IMR-90 (cell line): ENCODE results near the gene DRD2. TPM values are rescaled to one million over a fixed set of nuclear protein-coding genes. Genes with fewer than 3 reads are reported as not detected.

Experiments used
- ATAC-seq: fragments of 200-7000 bp; cut with Tn5 transposase; 2 replicates; pipeline ENCODE4 v1.9.1; 2020; ENCODE audit warnings: low read depth, mild to moderate bottlenecking, moderate library complexity
- BruUV-seq: library from RNA; stranded (reverse); fragments of 400-500 nt; replicated peaks from 2 replicates; lab custom pipeline; 2021; lab: Mats Ljungman, UMichigan
- CTCF ChIA-PET: fragments of 300-600 bp; formaldehyde crosslinking; extraction: SDS; loops from one replicate; lab custom pipeline; 2021; ENCODE audit warnings: antibody characterized with exemption; lab: Yijun Ruan, JAX
- POLR2A ChIA-PET: fragments of 300-600 bp; sonication (Branson Sonifier 250); formaldehyde crosslinking; loops from one replicate; lab custom pipeline; 2022; ENCODE audit warnings: antibody characterized with exemption; ENCODE audit not compliant: unreplicated experiment; lab: Charles Lee
- DNase-seq: peaks from one replicate; pipeline ENCODE4 v3.0.0; 2013
- H2AFZ ChIP-seq: replicated peaks from 2 replicates; pipeline ENCODE3; 2013; ENCODE audit warnings: low read length, mild to moderate bottlenecking; ENCODE audit not compliant: poor library complexity
- H2AK5ac ChIP-seq: 2 replicates; pipeline ENCODE4 v1.6.1; 2013; ENCODE audit warnings: low read depth, low read length, inconsistent platforms
- H2AK9ac ChIP-seq: replicated peaks from 2 replicates; pipeline ENCODE3; 2013; ENCODE audit warnings: mild to moderate bottlenecking, low read depth, low read length, moderate library complexity; ENCODE audit not compliant: poor library complexity
- H2BK120ac ChIP-seq: 2 replicates; pipeline ENCODE4 v1.6.1; 2013; ENCODE audit warnings: low read depth, low read length, inconsistent platforms
- H2BK15ac ChIP-seq: 3 replicates; pipeline ENCODE4 v1.6.1; 2013; ENCODE audit warnings: low read depth, low read length, inconsistent platforms
- H2BK20ac ChIP-seq: 2 replicates; pipeline ENCODE4 v1.6.1; 2013; ENCODE audit warnings: low read depth, mild to moderate bottlenecking, inconsistent platforms, low read length, moderate library complexity
- H2BK5ac ChIP-seq: 2 replicates; pipeline ENCODE4 v1.6.1; 2013; ENCODE audit warnings: mild to moderate bottlenecking, low read depth, low read length, inconsistent platforms; ENCODE audit not compliant: poor library complexity, severe bottlenecking
- H3K14ac ChIP-seq: replicated peaks from 2 replicates; pipeline ENCODE4 v1.6.1; 2013; ENCODE audit warnings: low read depth, low read length, inconsistent platforms
- H3K18ac ChIP-seq: 2 replicates; pipeline ENCODE4 v1.6.1; 2013; ENCODE audit warnings: low read depth, low read length, control low read depth
- H3K23ac ChIP-seq: 2 replicates; pipeline ENCODE4 v1.6.1; 2013; ENCODE audit warnings: low read depth, low read length, inconsistent platforms
- H3K27ac ChIP-seq: 2 replicates; pipeline ENCODE4 v1.5.1; 2013; ENCODE audit warnings: mild to moderate bottlenecking, control low read depth, low read length; ENCODE audit not compliant: insufficient read depth
- H3K27me3 ChIP-seq: 2 replicates; pipeline ENCODE4 v1.6.1; 2013; ENCODE audit warnings: low read length; ENCODE audit not compliant: control insufficient read depth, insufficient read depth
- H3K36me3 ChIP-seq: 2 replicates; pipeline ENCODE4 v1.6.1; 2013; ENCODE audit warnings: low read length, mixed read lengths; ENCODE audit not compliant: control insufficient read depth, insufficient read depth
- H3K4ac ChIP-seq: 2 replicates; pipeline ENCODE4 v1.6.1; 2013; ENCODE audit warnings: low read depth, low read length, inconsistent platforms
- H3K4me1 ChIP-seq: 2 replicates; pipeline ENCODE4 v1.6.1; 2013; ENCODE audit warnings: low read length, mixed read lengths; ENCODE audit not compliant: control insufficient read depth, insufficient read depth
- H3K4me2 ChIP-seq: 2 replicates; pipeline ENCODE4 v1.6.1; 2013; ENCODE audit warnings: low read depth, mild to moderate bottlenecking, control low read depth, low read length, moderate library complexity
- H3K4me3 ChIP-seq: 2 replicates; pipeline ENCODE4 v1.5.1; 2013; ENCODE audit warnings: low read depth, mild to moderate bottlenecking, control low read depth, low read length, moderate library complexity; ENCODE audit not compliant: insufficient read depth
- H3K56ac ChIP-seq: 2 replicates; pipeline ENCODE4 v1.6.1; 2013; ENCODE audit warnings: low read length, inconsistent platforms; ENCODE audit not compliant: insufficient read depth; ENCODE audit errors: extremely low read depth
- H3K79me1 ChIP-seq, 2 experiments: 2 replicates each; pipeline ENCODE4 v1.6.1; 2013; ENCODE audit warnings: low read length in 2 of 2, inconsistent platforms in 1 of 2, low read depth in 1 of 2
- H3K9ac ChIP-seq: 2 replicates; pipeline ENCODE4 v1.6.1; 2013; ENCODE audit warnings: low read depth, low read length, control low read depth
- H3K9me1 ChIP-seq: 2 replicates; pipeline ENCODE4 v1.6.1; 2013; ENCODE audit warnings: low read length, inconsistent platforms; ENCODE audit not compliant: insufficient read depth
- H3K9me3 ChIP-seq: 2 replicates; pipeline ENCODE4 v1.6.1; 2013; ENCODE audit warnings: low read length; ENCODE audit not compliant: control insufficient read depth, insufficient read depth
- H4K20me1 ChIP-seq: 2 replicates; pipeline ENCODE4 v1.6.1; 2013; ENCODE audit warnings: low read length, inconsistent platforms; ENCODE audit not compliant: insufficient read depth
- H4K5ac ChIP-seq: 2 replicates; pipeline ENCODE4 v1.6.1; 2013; ENCODE audit warnings: mild to moderate bottlenecking, low read depth, low read length, control low read depth
- H4K8ac ChIP-seq, 2 experiments: 2 replicates each; pipeline ENCODE4 v1.6.1; 2013; ENCODE audit warnings: low read depth in 2 of 2, low read length in 2 of 2, control low read depth in 1 of 2, inconsistent platforms in 1 of 2
- H4K91ac ChIP-seq: 2 replicates; pipeline ENCODE4 v1.6.1; 2013; ENCODE audit warnings: low read depth, low read length, inconsistent platforms; ENCODE audit not compliant: insufficient read depth
- CEBPB ChIP-seq: IDR thresholded peaks from 2 replicates; pipeline ENCODE4 v1.6.1; 2012; ENCODE audit warnings: low read depth, low read length, improper control_type of control experiment
- MAZ ChIP-seq: IDR thresholded peaks from 2 replicates; pipeline ENCODE4 v1.6.1; 2012; ENCODE audit warnings: low read depth, mild to moderate bottlenecking, low read length, improper control_type of control experiment, moderate library complexity, borderline replicate concordance
- NFE2L2 ChIP-seq: fragments of 150-350 bp; IDR thresholded peaks from 2 replicates; pipeline ENCODE4 v1.6.1; 2016; ENCODE audit warnings: low read depth, mild to moderate bottlenecking, low read length
- RCOR1 ChIP-seq: IDR thresholded peaks from 2 replicates; pipeline ENCODE4 v1.6.1; 2012; ENCODE audit warnings: mild to moderate bottlenecking, low read length, improper control_type of control experiment; ENCODE audit not compliant: insufficient replicate concordance
- RFX5 ChIP-seq: IDR thresholded peaks from 2 replicates; pipeline ENCODE4 v1.8.0; 2012; ENCODE audit warnings: low read depth, mild to moderate bottlenecking, low read length, moderate library complexity
- dilution Hi-C: fragments of 300-500 bp; cut with HindIII; formaldehyde crosslinking; loops from one replicate; pipeline ENCODE4 v1.14.3; 2018; ENCODE audit warnings: low sequenced_read_pairs; ENCODE audit not compliant: unreplicated experiment
- in situ Hi-C: fragments of 300-500 bp; cut with MboI; formaldehyde crosslinking; loops from 3 replicates; pipeline ENCODE4 v1.14.3; 2019; ENCODE audit warnings: low sequenced_read_pairs, inconsistent platforms, mixed read lengths
- intact Hi-C: fragments of 100-400 bp; cut with micrococcal nuclease; formaldehyde crosslinking; loops from 2 replicates; pipeline ENCODE4 v1.10.0; 2022
- polyA plus RNA-seq, 3 experiments: library from polyadenylated mRNA; depleted of rRNA; stranded (reverse); fragments of >200 nt; gene quantifications; 2 replicates each; pipeline ENCODE4 v1.2.3, GENCODE V29; 2012; ENCODE audit warnings: low replicate concordance in 1 of 3
- total RNA-seq: library from RNA; depleted of rRNA; stranded (reverse); fragments of >200 nt; gene quantifications from 2 replicates; pipeline ENCODE4 v1.2.3, GENCODE V29; 2012
- TF ChIP-seq, protein P1 (sequence below): fragments of 150-350 bp; IDR thresholded peaks from 2 replicates; pipeline ENCODE4 v1.6.1; 2017; ENCODE audit warnings: mild to moderate bottlenecking, antibody characterized with exemption, low read length, low read depth
- TF ChIP-seq, protein P2 (sequence below): fragments of 150-350 bp; IDR thresholded peaks from 2 replicates; pipeline ENCODE4 v1.6.1; 2016; ENCODE audit warnings: low read depth, mild to moderate bottlenecking, low read length, moderate library complexity, borderline replicate concordance

The DRD2 gene
- total and polyA plus RNA-seq, 2 of the 4 experiments (the other 2 are of a cell fraction), result not detected

DNA sequence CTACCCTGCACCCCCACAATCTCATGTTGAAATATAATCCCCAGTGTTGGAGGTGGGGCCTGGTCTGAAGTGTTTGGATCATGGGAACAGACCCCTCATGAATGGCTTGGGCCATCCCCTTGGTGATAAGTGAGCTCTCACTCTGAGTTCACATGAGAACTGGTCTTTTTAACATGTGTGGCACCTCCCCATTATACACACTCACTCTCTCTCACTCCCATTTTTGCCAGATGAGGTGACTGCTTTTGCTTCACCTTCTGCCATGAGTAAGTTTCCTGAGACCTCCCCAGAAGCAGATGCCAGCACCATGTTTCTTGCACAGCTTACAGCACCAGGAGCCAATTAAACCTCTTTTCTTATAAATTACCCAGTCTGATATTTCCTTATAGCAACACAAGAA, 32.1 kb upstream of the DRD2 start:
- Histone ChIP-seq H3K14ac (no peak overlapping the region), H4K8ac (no peak overlapping the region), H2AK9ac (no peak overlapping the region), H3K23ac (no peak overlapping the region), H3K27me3 (peaks cover 2% of the 10 kb centered on the region), H3K9me1 (no peaks in the 10 kb centered on the region), H2AFZ (no peak overlapping the region), H3K9ac (no peak overlapping the region), H3K36me3 (no peaks in the 10 kb centered on the region), H4K91ac (no peak overlapping the region), H3K4me1 (no peaks in the 10 kb centered on the region), H2BK120ac (no peak overlapping the region), H2BK15ac (no peak overlapping the region), H2BK20ac (no peak overlapping the region), H3K56ac (no peak overlapping the region), H2BK5ac (no peak overlapping the region), H3K27ac (no peak overlapping the region), H3K9me3 (no peaks in the 10 kb centered on the region), H2AK5ac (no peak overlapping the region), H3K18ac (no peak overlapping the region), H3K79me1 (no peaks in the 10 kb centered on the region), H4K20me1 (no peaks in the 10 kb centered on the region), H3K4me3 (no peak overlapping the region), H3K4ac (no peak overlapping the region), H3K4me2 (no peak overlapping the region), H4K5ac (no peak overlapping the region)
- dilution Hi-C loops (no loop called here), intact Hi-C loops (no loop called here), in situ Hi-C loops (no loop called here)
- no peak for ATAC-seq
- TF ChIP-seq NFE2L2 (no peak), RCOR1 (no peak), RFX5 (no peak), CEBPB (no peak), MAZ (no peak)
- TF ChIP-seq, protein P1, sequence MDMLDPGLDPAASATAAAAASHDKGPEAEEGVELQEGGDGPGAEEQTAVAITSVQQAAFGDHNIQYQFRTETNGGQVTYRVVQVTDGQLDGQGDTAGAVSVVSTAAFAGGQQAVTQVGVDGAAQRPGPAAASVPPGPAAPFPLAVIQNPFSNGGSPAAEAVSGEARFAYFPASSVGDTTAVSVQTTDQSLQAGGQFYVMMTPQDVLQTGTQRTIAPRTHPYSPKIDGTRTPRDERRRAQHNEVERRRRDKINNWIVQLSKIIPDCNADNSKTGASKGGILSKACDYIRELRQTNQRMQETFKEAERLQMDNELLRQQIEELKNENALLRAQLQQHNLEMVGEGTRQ, result no peak
- TF ChIP-seq, protein P2, sequence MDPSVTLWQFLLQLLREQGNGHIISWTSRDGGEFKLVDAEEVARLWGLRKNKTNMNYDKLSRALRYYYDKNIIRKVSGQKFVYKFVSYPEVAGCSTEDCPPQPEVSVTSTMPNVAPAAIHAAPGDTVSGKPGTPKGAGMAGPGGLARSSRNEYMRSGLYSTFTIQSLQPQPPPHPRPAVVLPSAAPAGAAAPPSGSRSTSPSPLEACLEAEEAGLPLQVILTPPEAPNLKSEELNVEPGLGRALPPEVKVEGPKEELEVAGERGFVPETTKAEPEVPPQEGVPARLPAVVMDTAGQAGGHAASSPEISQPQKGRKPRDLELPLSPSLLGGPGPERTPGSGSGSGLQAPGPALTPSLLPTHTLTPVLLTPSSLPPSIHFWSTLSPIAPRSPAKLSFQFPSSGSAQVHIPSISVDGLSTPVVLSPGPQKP, result no peak
- BruUV-seq, result no TSS peak
- no peak for DNase-seq
- ChIA-PET CTCF (no interaction called here), POLR2A (no interaction called here)
